Upper lobe of left lung (tissue), 4 donors: ENCODE measurements around the gene PCDH1.

Experiments used
- CTCF ChIP-seq, 6 experiments: fragments of 450-650 bp in 4 of 6; fragments of 200-600 bp in 2 of 6; sonication (generic) in 2 of 6; IDR thresholded peaks; one replicate each; pipeline ENCODE4 v1.5.1; 2016 to 2019; ENCODE audit warnings: antibody characterized with exemption in 6 of 6
- POLR2A ChIP-seq, 4 donors: fragments of 450-650 bp; IDR thresholded peaks; one replicate each; pipeline ENCODE4 v1.5.1; 2016 to 2017; ENCODE audit warnings: antibody characterized with exemption in 4 of 4, mild to moderate bottlenecking in 2 of 4

- TF ChIP-seq POLR2A (IDR thresholded peaks at IDR 0.05) (peak in 3 of 4 donors; percentile 67 to 93 (median 74)), CTCF (IDR thresholded peaks at IDR 0.05) (peak in 4 of 6 experiments; percentile 22 to 43 (median 36))
Observed at GRCh38 chr5:141849415-141850243, 28.6 kb downstream of the PCDH1 start.
